Ovary (tissue), 9 donors: ENCODE measurements around the gene ADAT3. TPM values are rescaled to one million over a fixed set of nuclear protein-coding genes. Genes with fewer than 3 reads are reported as not detected.

Experiments
- DNase-seq, 5 donors: peaks; one replicate each; pipeline ENCODE4 v3.0.0-alpha.2; 2019 to 2020
- H3K27ac ChIP-seq, 2 donors: fragments of 200-600 bp; one replicate each; pipeline versions ENCODE4 v1.5.1 to v1.8.0; 2019 to 2022
- H3K27me3 ChIP-seq: fragments of 200-600 bp; one replicate; pipeline ENCODE4 v1.8.0; 2022
- H3K36me3 ChIP-seq: fragments of 200-600 bp; sonication (generic); one replicate; pipeline ENCODE4 v1.5.1; 2019
- H3K4me1 ChIP-seq: one replicate; pipeline ENCODE4 v1.8.1; 2013; ENCODE audit warnings: mild to moderate bottlenecking, moderate library complexity; ENCODE audit not compliant: insufficient read depth
- H3K4me3 ChIP-seq: fragments of 200-600 bp; sonication (generic); one replicate; pipeline ENCODE4 v1.5.1; 2017
- H3K9me3 ChIP-seq, 2 donors: fragments of 200-600 bp in 1 of 2; sonication (generic) in 1 of 2; one replicate each; pipeline versions ENCODE4 v1.5.1 to v1.8.1; 2013 to 2019; ENCODE audit warnings: mild to moderate bottlenecking in 1 of 2, moderate library complexity in 1 of 2
- EP300 ChIP-seq: sonication (generic); formaldehyde crosslinking; IDR thresholded peaks from one replicate; pipeline ENCODE4 v1.6.1; 2017; ENCODE audit warnings: antibody characterized with exemption
- POLR2A ChIP-seq: fragments of 450-650 bp; IDR thresholded peaks from one replicate; pipeline ENCODE4 v1.6.1; 2017; ENCODE audit warnings: antibody characterized with exemption, mild to moderate bottlenecking, moderate library complexity
- WGBS, 3 donors: extraction: QIAGEN DNeasy Blood & Tissue Kit in 1 of 3; methylation state at CpG; one replicate each; pipeline versions ENCODE4 v1.1.5 to v1.1.7; 2013 to 2017; 5-methylcytosine and 5-hydroxymethylcytosine counted together
- intact Hi-C, 4 donors: fragments of 100-400 bp; cut with DNase I; formaldehyde crosslinking; loops; one replicate each; pipeline versions ENCODE4 v1.11.0 to v1.15.1; 2022 to 2023
- polyA plus RNA-seq, 2 donors: library from polyadenylated mRNA; stranded (reverse); fragments of 200-250 nt in 1 of 2; fragments of 350-450 nt in 1 of 2; fragmentation: Illumina TruSeq in 1 of 2; extraction: RNeasy Lipid Tissue Mini Kit (QIAGEN cat#74804) in 1 of 2; gene quantifications; one replicate each; pipeline ENCODE4 v1.2.3, GENCODE V29; 2013 to 2014
- total RNA-seq, 7 donors: library from RNA; depleted of rRNA in 2 of 7; stranded (reverse); fragments of >200 nt in 2 of 7; fragmentation: NEBNext Ultra II Directional in 3 of 7; extraction: Animal tissue kit (Norgen Biotek cat#: 25700) in 3 of 7; gene quantifications; one replicate each; pipeline versions ENCODE4 v1.1.0 to v1.2.4, GENCODE V29; 2016 to 2023
- TF ChIP-seq, protein P1 (sequence below), 3 donors: fragments of 450-650 bp in 2 of 3; fragments of 200-600 bp in 1 of 3; IDR thresholded peaks; one replicate each; pipeline versions ENCODE4 v1.5.1 to v1.8.0; 2016 to 2022; ENCODE audit warnings: antibody characterized with exemption in 3 of 3, mild to moderate bottlenecking in 1 of 3
- donor health status: DM: no; HTN: no; CAD: no; lungs with moderate emphysema.
- donor health status: DM: no; HTN: no; CAD: no.
- donor health status: Bipolar disorder and iron deficiency.
- donor health status: DM: yes; HTN: yes; CAD: no.
- donor health status: DM: no; HTN: no; CAD: no.
- donor health status: DM: yes; HTN: yes; CAD: no.

The ADAT3 gene
- total and polyA plus RNA-seq, 9 donors = 2.3 to 13.7 (median 4.3) TPM; not detected in 1

DNA sequence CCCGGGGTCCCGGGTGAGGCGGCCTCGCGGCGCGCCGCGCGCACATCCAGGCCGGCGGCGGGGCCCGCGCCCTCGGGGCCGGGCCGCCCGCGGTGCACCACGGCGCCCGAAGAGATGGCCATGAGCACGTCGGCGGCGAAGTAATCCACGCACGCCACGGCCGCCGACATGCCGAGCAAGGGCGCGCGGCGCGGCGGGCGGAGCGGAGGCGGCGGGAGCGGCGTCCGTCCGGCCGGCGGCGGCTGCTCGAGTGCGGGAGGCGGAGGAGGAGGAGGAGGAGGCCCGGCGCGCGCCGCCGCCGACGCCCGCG, 41.9 kb upstream of the ADAT3 start, which contains the start of gene KLF16:
TSS of gene KLF16 (minus strand) at position 252 of the 310 bp plus-strand sequence. CDS start at position 170, 82 bp downstream.
- peak within 1 kb of the TSS; percentile 79 for H3K4me3 ChIP-seq
- intact Hi-C loops = no loop called here
- peaks cover 17% of the 10 kb centered on the region for H3K4me1 ChIP-seq
- WGBS, 3 donors = 0 to 3% (median 0%) methylated on average over 18 to 55 of the region's 63 CpGs
- H3K27me3 ChIP-seq = no peaks in the 10 kb centered on the region
- peak within 1 kb of the TSS; percentile 50 to 87 for H3K27ac ChIP-seq
- H3K9me3 ChIP-seq = no peaks in the 10 kb centered on the region
- no peaks in the 10 kb centered on the region for H3K36me3 ChIP-seq
- TF ChIP-seq, protein P1, sequence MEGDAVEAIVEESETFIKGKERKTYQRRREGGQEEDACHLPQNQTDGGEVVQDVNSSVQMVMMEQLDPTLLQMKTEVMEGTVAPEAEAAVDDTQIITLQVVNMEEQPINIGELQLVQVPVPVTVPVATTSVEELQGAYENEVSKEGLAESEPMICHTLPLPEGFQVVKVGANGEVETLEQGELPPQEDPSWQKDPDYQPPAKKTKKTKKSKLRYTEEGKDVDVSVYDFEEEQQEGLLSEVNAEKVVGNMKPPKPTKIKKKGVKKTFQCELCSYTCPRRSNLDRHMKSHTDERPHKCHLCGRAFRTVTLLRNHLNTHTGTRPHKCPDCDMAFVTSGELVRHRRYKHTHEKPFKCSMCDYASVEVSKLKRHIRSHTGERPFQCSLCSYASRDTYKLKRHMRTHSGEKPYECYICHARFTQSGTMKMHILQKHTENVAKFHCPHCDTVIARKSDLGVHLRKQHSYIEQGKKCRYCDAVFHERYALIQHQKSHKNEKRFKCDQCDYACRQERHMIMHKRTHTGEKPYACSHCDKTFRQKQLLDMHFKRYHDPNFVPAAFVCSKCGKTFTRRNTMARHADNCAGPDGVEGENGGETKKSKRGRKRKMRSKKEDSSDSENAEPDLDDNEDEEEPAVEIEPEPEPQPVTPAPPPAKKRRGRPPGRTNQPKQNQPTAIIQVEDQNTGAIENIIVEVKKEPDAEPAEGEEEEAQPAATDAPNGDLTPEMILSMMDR (IDR thresholded peaks at IDR 0.05) = no peak
- TF ChIP-seq POLR2A = peak; percentile 63
- DNase-seq = no peak

- no peaks in the 10 kb centered on the region for H3K36me3 ChIP-seq
- TF ChIP-seq POLR2A = peak; percentile 13
- no peak for TF ChIP-seq EP300
- intact Hi-C loops = no loop called here
- H3K4me1 ChIP-seq = peaks cover 17% of the 10 kb centered on the region
- no peaks in the 10 kb centered on the region for H3K27me3 ChIP-seq
- peak; percentile 87 to 94 (median 93) for DNase-seq
- no peaks in the 10 kb centered on the region for H3K9me3 ChIP-seq
- peak overlapping the region; percentile 50 to 87 for H3K27ac ChIP-seq
- WGBS, 3 donors = 0 to 1% (median 1%) methylated on average over 16 to 115 of the region's 115 CpGs
- peak overlapping the region; percentile 79 for H3K4me3 ChIP-seq
Measured at GRCh38 chr19:1863638-1864479, 41.3 kb upstream of the ADAT3 start.

DNA sequence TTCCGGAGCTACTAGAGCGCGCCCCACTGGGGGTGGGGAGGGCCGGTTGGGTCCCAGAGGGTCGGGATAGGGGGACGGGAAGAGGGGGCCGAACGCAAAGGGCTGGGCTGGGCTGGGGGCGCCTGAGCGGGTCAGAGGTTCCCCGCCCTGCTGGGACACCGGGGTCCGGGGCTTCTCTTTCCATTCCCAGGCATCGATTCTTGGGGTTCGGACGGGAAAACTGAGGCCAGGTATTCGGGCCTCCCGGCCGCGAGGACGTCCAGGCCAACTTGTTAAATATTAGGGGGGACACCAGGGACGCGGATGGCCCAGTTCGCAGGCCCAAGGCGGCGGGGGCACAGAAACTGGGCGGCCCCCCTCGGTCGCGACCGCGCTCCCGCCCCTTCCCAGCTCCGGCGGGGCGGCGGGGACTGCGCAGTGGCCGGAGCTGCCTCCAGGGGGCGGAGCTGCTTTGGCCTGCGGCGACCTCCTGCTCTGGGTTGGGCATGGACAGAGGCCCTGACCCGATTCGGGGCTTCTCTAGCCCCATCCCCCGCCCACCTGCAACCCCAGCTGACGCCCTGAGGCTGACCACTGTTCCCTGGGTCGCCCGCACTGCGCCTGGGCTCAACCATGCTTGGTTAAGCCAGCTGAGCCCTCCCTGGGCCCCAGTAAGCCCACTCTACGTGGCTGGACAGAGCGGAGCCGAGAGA, 40.6 kb upstream of the ADAT3 start:
- intact Hi-C loops = loop anchor here in 1 of 4 donors (5.0 kb wide), 1 partner anchor 43 kb away; the partner anchor contains the start of genes ADAT3 and SCAMP4
- Histone ChIP-seq H3K27me3 (no peaks in the 10 kb centered on the region), H3K4me1 (peaks cover 14% of the 10 kb centered on the region), H3K4me3 (peak overlapping the region; percentile 79), H3K36me3 (no peaks in the 10 kb centered on the region), H3K9me3 (no peaks in the 10 kb centered on the region), H3K27ac (peak overlapping the region; percentile 18 to 87)
- WGBS, 3 donors = 4 to 15% (median 5%) methylated on average over 20 to 52 of the region's 52 CpGs
- peak; percentile 70 to 85 (median 81) for DNase-seq
- TF ChIP-seq, protein P1 (IDR thresholded peaks at IDR 0.05) = peak; percentile 49 to 79 (median 77)
- no peak for TF ChIP-seq EP300
- peak; percentile 17 for TF ChIP-seq POLR2A

GRCh38 chr19:1865172-1866010, 39.8 kb upstream of the ADAT3 start:
- TF ChIP-seq, protein P1 (IDR thresholded peaks at IDR 0.05) = no peak
- no peak for TF ChIP-seq POLR2A
- TF ChIP-seq EP300 = no peak
- 82 to 86% (median 86%) methylated on average over 16 to 17 of the region's 17 CpGs for WGBS, 3 donors
- no peaks in the 10 kb centered on the region for H3K36me3 ChIP-seq
- peak overlapping the region; percentile 18 to 87 for H3K27ac ChIP-seq
- no peak overlapping the region for H3K4me3 ChIP-seq
- intact Hi-C loops = loop anchor here in 1 of 4 donors (5.0 kb wide), 1 partner anchor 42 kb away; the partner anchor contains the start of genes ADAT3 and SCAMP4
- peaks cover 8% of the 10 kb centered on the region for H3K4me1 ChIP-seq
- H3K9me3 ChIP-seq = no peaks in the 10 kb centered on the region
- no peaks in the 10 kb centered on the region for H3K27me3 ChIP-seq
- peak in 1 of 5 donors; percentile 52 for DNase-seq
